Smooth muscle cell (in vitro differentiated cells): ENCODE results near the gene HOXB7. TPM values are rescaled to one million over a fixed set of nuclear protein-coding genes. Genes with fewer than 3 reads are reported as not detected.

Experiments
- DNase-seq: peaks from one replicate; lab custom pipeline; 2025; ENCODE audit not compliant: unreplicated experiment; lab: John Stamatoyannopoulos, UW
- H2AFZ ChIP-seq: fragments of 200-600 bp; sonication (generic); 2 replicates; pipeline ENCODE4 v1.6.0; 2016; ENCODE audit warnings: antibody characterized with exemption, low read depth, mild to moderate bottlenecking
- H3F3A ChIP-seq: fragments of 200-600 bp; sonication (generic); 2 replicates; pipeline ENCODE4 v1.6.0; 2017; ENCODE audit warnings: antibody characterized with exemption, low read depth
- H3K27ac ChIP-seq: fragments of 200-600 bp; sonication (generic); 2 replicates; pipeline ENCODE4 v1.5.1; 2016; ENCODE audit warnings: low read depth, mild to moderate bottlenecking
- H3K27me3 ChIP-seq: fragments of 200-600 bp; sonication (generic); 2 replicates; pipeline ENCODE4 v1.6.1; 2016; ENCODE audit warnings: low read depth, mild to moderate bottlenecking
- H3K36me3 ChIP-seq: fragments of 200-600 bp; sonication (generic); 2 replicates; pipeline ENCODE4 v1.5.1; 2016; ENCODE audit warnings: low read depth
- H3K4me1 ChIP-seq: fragments of 200-600 bp; sonication (generic); 2 replicates; pipeline ENCODE4 v1.5.1; 2016; ENCODE audit warnings: low read depth
- H3K4me2 ChIP-seq: fragments of 200-600 bp; sonication (generic); 2 replicates; pipeline ENCODE4 v1.6.0; 2016; ENCODE audit warnings: mild to moderate bottlenecking
- H3K4me3 ChIP-seq: fragments of 200-600 bp; sonication (generic); 2 replicates; pipeline ENCODE4 v1.5.1; 2016; ENCODE audit warnings: mild to moderate bottlenecking
- H3K79me2 ChIP-seq: fragments of 200-600 bp; sonication (generic); 2 replicates; pipeline ENCODE4 v1.6.0; 2016; ENCODE audit warnings: low read depth, mild to moderate bottlenecking
- H3K9ac ChIP-seq: fragments of 200-600 bp; sonication (generic); 2 replicates; pipeline ENCODE4 v1.6.0; 2016; ENCODE audit warnings: low read depth
- H3K9me3 ChIP-seq: fragments of 200-600 bp; sonication (generic); replicated peaks from 2 replicates; pipeline ENCODE4 v1.5.1; 2016; ENCODE audit warnings: low read depth
- H4K20me1 ChIP-seq: fragments of 200-600 bp; sonication (generic); 2 replicates; pipeline ENCODE4 v1.6.0; 2016; ENCODE audit warnings: low read depth
- CTCF ChIP-seq: fragments of 200-600 bp; sonication (generic); IDR thresholded peaks from 2 replicates; pipeline ENCODE4 v1.5.1; 2017; ENCODE audit warnings: borderline replicate concordance, mild to moderate bottlenecking, antibody characterized with exemption; ENCODE audit not compliant: insufficient read depth, poor library complexity, severe bottlenecking
- WGBS: methylation state at CpG from one replicate; pipeline ENCODE4 v1.1.7; 2016; ENCODE audit warnings: low lambda C conversion rate; 5-methylcytosine and 5-hydroxymethylcytosine counted together
- polyA plus RNA-seq: library from polyadenylated mRNA; unstranded; fragments of >200 nt; fragmentation: Nextera tagmentation; extraction: Ambion mirVana; gene quantifications from 2 replicates; pipeline ENCODE4 v1.2.1, GENCODE V29; 2016
- total RNA-seq: library from RNA; depleted of rRNA; stranded (reverse); fragments of >200 nt; gene quantifications from 2 replicates; pipeline ENCODE4 v1.2.3, GENCODE V29; 2014

HOXB7 gene
- total and polyA plus RNA-seq, 2 experiments from 2014 or later, result 16.1 to 29.7 TPM

GRCh38 chr17:48594538-48595277 lies 16.1 kb downstream of the HOXB7 start:
- H3K36me3 ChIP-seq, result no peaks in the 10 kb centered on the region
- peaks cover 4% of the 10 kb centered on the region for H3F3A ChIP-seq
- H3K4me2 ChIP-seq, result peak overlapping the region; percentile 98
- H3K9ac ChIP-seq, result no peak overlapping the region
- no peaks in the 10 kb centered on the region for H3K9me3 ChIP-seq
- no peak overlapping the region for H2AFZ ChIP-seq
- peaks cover 79% of the 10 kb centered on the region for H3K79me2 ChIP-seq
- peak overlapping the region; percentile 46 for H3K4me3 ChIP-seq
- H3K4me1 ChIP-seq, result peaks cover 13% of the 10 kb centered on the region
- H3K27ac ChIP-seq, result peak overlapping the region; percentile 79
- H3K27me3 ChIP-seq, result peaks cover 23% of the 10 kb centered on the region
- peaks cover 92% of the 10 kb centered on the region for H4K20me1 ChIP-seq
- no peak for DNase-seq
- 36% methylated on average over 24 of the region's 25 CpGs for WGBS
- no peak for TF ChIP-seq CTCF

GRCh38 chr17:48593840-48594537 lies 16.8 kb downstream of the HOXB7 start:
- Histone ChIP-seq H3F3A (peaks cover 4% of the 10 kb centered on the region), H3K9ac (no peak overlapping the region), H4K20me1 (peaks cover 92% of the 10 kb centered on the region), H3K4me1 (peaks cover 9% of the 10 kb centered on the region), H3K27ac (peak overlapping the region; percentile 79), H3K4me3 (peak overlapping the region; percentile 46), H3K79me2 (peaks cover 79% of the 10 kb centered on the region), H2AFZ (no peak overlapping the region), H3K9me3 (no peaks in the 10 kb centered on the region), H3K36me3 (no peaks in the 10 kb centered on the region), H3K4me2 (peak overlapping the region; percentile 98), H3K27me3 (peaks cover 30% of the 10 kb centered on the region)
- peak; percentile 95 for TF ChIP-seq CTCF
- DNase-seq, result peak; percentile 50
- WGBS, result 3% methylated on average over 37 of the region's 37 CpGs

- Histone ChIP-seq H3K79me2 (peaks cover 75% of the 10 kb centered on the region), H3K4me1 (peaks cover 9% of the 10 kb centered on the region), H3K27me3 (peaks cover 37% of the 10 kb centered on the region), H4K20me1 (peaks cover 92% of the 10 kb centered on the region), H2AFZ (no peak within 1 kb of the TSS), H3K27ac (peak within 1 kb of the TSS; percentile 79), H3F3A (peaks cover 4% of the 10 kb centered on the region), H3K9me3 (no peaks in the 10 kb centered on the region), H3K4me3 (peak within 1 kb of the TSS; percentile 46), H3K9ac (peak within 1 kb of the TSS; percentile 23), H3K4me2 (peak within 1 kb of the TSS; percentile 98), H3K36me3 (no peaks in the 10 kb centered on the region)
- DNase-seq, result no peak
- 9% methylated on average over 48 of the region's 50 CpGs for WGBS
- TF ChIP-seq CTCF, result no peak
These were observed 17.5 kb downstream of the HOXB7 start, which contains the start of gene HOXB5 for GRCh38 chr17:48593126-48593829. TSS of gene HOXB5 (minus strand) at chr17:48593779. CDS start at chr17:48593682, 97 bp downstream.
